ENCODE data around the gene RANGRF. TPM values are rescaled to one million over a fixed set of nuclear protein-coding genes. Genes with fewer than 3 reads are reported as not detected.

The RANGRF gene
- total RNA-seq, 2 experiments from 2014 or later, result 44.1 to 47.8 TPM

DNA sequence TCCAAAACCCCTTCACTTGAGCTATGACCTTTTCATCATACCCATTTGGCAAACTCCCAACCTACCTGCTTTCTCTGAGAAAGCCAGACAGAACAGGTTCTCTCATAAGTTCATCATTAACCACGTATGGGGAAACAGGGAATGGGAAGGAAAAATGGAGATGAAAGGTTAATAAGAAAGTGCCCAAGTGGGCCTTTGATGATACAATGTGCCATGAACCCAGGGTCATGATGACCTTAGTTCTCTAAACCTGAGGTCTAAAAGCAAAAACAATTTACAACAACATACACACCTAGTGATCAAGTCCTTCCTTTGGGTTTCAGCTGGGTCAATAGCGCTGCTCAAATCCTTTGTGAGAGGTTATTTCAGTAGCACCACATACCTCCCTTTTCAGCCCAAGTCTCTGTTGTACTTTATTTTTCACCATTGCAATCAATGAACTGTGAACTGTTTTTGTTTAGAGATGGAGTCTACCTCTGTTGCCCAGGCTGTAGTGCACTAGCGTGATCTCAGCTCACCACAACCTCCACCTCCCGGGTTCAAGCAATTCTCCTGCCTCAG is 14.5 kb upstream of the RANGRF start:
- H3K27ac Mint-ChIP-seq, result peak overlapping the region; percentile 7
- TF ChIP-seq, protein P1, sequence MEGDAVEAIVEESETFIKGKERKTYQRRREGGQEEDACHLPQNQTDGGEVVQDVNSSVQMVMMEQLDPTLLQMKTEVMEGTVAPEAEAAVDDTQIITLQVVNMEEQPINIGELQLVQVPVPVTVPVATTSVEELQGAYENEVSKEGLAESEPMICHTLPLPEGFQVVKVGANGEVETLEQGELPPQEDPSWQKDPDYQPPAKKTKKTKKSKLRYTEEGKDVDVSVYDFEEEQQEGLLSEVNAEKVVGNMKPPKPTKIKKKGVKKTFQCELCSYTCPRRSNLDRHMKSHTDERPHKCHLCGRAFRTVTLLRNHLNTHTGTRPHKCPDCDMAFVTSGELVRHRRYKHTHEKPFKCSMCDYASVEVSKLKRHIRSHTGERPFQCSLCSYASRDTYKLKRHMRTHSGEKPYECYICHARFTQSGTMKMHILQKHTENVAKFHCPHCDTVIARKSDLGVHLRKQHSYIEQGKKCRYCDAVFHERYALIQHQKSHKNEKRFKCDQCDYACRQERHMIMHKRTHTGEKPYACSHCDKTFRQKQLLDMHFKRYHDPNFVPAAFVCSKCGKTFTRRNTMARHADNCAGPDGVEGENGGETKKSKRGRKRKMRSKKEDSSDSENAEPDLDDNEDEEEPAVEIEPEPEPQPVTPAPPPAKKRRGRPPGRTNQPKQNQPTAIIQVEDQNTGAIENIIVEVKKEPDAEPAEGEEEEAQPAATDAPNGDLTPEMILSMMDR (IDR thresholded peaks at IDR 0.05), result no peak
- H3K4me1 Mint-ChIP-seq (ENCODE audit: low read depth), result no peaks in the 10 kb centered on the region

DNA sequence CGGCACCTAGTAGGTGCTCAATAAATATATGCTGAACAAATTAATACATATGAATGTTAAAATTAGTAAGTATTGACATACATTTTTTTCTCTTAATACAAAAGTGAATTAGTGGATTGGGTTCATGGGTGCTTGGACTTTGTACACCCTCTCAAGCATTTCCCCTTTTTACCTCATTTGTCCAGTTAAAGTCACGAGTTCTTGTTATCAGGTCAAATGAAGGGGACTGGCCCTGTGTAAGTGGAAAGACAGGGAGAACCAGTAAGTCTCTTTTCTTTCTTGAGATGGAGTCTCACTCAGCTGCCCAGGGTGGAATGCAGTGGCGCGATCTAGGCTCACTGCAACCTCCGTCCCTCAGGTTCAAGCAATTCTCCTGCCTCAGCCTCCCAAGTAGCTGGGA is 13.7 kb upstream of the RANGRF start:
- TF ChIP-seq, protein P1 (IDR thresholded peaks at IDR 0.05), result no peak
- no peak overlapping the region for H3K4me3 Mint-ChIP-seq
- ATAC-seq (no peak), DNase-seq (no peak)
- no peaks in the 10 kb centered on the region for H3K4me1 Mint-ChIP-seq (ENCODE audit: low read depth)
- H3K36me3 Mint-ChIP-seq (ENCODE audit: low read depth), result peaks cover 26% of the 10 kb centered on the region
- CTCF ChIA-PET, result no interaction called here
- no peaks in the 10 kb centered on the region for H3K9me3 Mint-ChIP-seq
- H3K27me3 Mint-ChIP-seq, result no peaks in the 10 kb centered on the region
- H3K27ac Mint-ChIP-seq, result no peak overlapping the region
- intact Hi-C loops (cut with micrococcal nuclease), result no loop called here
- POLR2A ChIA-PET, result interaction anchor here (0.6 kb wide), 1 partner anchor 494 kb away, joined by 3 read pairs; no protein-coding TSS in a partner anchor

More for the DNA sequence above, 14.5 kb upstream of the RANGRF start:
- Mint-ChIP-seq H3K27me3 (no peaks in the 10 kb centered on the region), H3K4me3 (no peak overlapping the region), H3K36me3 (ENCODE audit: low read depth) (peaks cover 32% of the 10 kb centered on the region), H3K9me3 (no peaks in the 10 kb centered on the region)
- ATAC-seq (no peak), DNase-seq (no peak)
- ChIA-PET POLR2A (interaction anchor here (0.6 kb wide), 1 partner anchor 495 kb away, joined by 3 read pairs; no protein-coding TSS in a partner anchor), CTCF (interaction anchor here (0.7 kb wide), 1 partner anchor 64 kb away, joined by 3 read pairs; no protein-coding TSS in a partner anchor)
- intact Hi-C loops (cut with micrococcal nuclease), result no loop called here

DNA sequence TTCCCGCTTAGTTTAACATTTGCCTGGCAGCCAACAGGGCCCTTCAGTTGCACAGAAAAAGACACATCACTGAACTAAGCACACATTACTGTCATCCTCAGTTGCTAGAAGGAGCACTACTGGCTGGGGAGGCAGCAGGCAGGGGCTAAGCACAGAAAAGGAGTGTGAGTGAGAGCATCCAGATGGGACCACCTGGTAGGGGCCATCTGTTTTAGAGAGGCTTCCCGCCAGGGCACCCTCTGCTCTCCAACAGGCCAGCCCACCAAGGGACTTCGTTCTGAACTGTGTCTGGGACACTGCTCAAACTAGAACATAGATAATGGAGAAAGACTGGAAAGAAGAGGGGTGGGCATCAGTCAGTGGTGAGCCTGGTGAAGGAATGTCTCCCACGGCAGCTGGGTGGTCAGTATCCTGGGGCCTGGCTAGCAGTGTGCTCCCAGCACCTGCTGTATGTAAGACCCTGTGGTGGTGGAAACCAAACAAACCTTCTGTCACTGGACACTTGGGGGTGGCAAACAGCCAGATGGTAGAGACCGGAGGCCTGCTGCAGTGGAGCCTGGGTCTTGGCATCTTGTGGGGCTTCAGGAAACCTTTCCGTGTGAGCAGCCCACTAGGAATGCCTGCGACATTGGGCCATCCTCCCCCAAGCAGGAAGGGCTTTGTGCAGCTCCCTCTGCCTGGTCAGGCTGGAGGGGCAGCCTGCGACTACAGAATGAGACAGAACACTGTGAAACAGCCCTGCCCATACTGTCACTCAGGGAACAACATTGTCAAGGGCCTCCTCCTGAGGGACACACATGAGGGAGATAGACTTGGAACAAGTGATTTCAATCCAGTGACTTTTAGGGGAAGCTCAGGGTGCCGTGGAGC is 12.8 kb upstream of the RANGRF start:
- TF ChIP-seq, protein P1 (IDR thresholded peaks at IDR 0.05), result no peak
- no peaks in the 10 kb centered on the region for H3K9me3 Mint-ChIP-seq
- ATAC-seq (no peak), DNase-seq (no peak)
- peaks cover 19% of the 10 kb centered on the region for H3K36me3 Mint-ChIP-seq (ENCODE audit: low read depth)
- H3K4me3 Mint-ChIP-seq, result no peak overlapping the region
- intact Hi-C loops (cut with micrococcal nuclease), result no loop called here
- ChIA-PET POLR2A (interaction anchor here (0.7 to 1.4 kb wide), 3 partner anchors 16 to 27 kb away, joined by 3 to 5 read pairs (median 3); no protein-coding TSS in a partner anchor), CTCF (no interaction called here)
- no peak overlapping the region for H3K27ac Mint-ChIP-seq
- H3K27me3 Mint-ChIP-seq, result no peaks in the 10 kb centered on the region
- H3K4me1 Mint-ChIP-seq (ENCODE audit: low read depth), result no peaks in the 10 kb centered on the region

DNA sequence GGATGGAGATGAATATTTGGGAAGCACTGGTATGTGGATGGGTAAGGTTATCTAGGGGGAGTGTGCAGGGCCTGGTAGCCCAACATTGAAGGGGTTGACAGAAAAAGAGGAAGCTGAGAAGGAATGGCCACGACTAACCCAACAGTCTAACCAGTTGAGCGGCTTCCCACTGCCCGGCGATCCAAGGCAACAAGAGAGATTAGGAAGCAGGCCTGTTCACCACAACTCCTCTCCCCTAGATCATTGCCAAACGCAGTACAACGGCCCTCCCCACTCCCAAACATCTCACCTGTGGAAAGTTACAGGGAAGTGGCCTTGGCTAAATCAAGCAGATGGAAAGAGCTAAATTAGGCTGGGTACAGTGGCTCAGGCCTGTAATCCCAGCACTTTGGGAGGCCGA is 11.2 kb upstream of the RANGRF start:
- TF ChIP-seq, protein P1 (IDR thresholded peaks at IDR 0.05), result no peak
- intact Hi-C loops (cut with micrococcal nuclease), result no loop called here
- no peak overlapping the region for H3K27ac Mint-ChIP-seq
- peaks cover 8% of the 10 kb centered on the region for H3K36me3 Mint-ChIP-seq (ENCODE audit: low read depth)
- no peaks in the 10 kb centered on the region for H3K9me3 Mint-ChIP-seq
- H3K4me1 Mint-ChIP-seq (ENCODE audit: low read depth), result peaks cover 3% of the 10 kb centered on the region
- no peak for ATAC-seq
- POLR2A ChIA-PET, result interaction anchor here (0.8 to 1.4 kb wide), 2 partner anchors 10 to 17 kb away, joined by 3 to 5 read pairs; partner anchors contain the start of gene SLC25A35
- CTCF ChIA-PET, result interaction anchor here (1.6 kb wide), 1 partner anchor 13 kb away, joined by 3 read pairs; no protein-coding TSS in a partner anchor
- no peak for DNase-seq
- H3K27me3 Mint-ChIP-seq, result no peaks in the 10 kb centered on the region
- H3K4me3 Mint-ChIP-seq, result no peak overlapping the region

DNA sequence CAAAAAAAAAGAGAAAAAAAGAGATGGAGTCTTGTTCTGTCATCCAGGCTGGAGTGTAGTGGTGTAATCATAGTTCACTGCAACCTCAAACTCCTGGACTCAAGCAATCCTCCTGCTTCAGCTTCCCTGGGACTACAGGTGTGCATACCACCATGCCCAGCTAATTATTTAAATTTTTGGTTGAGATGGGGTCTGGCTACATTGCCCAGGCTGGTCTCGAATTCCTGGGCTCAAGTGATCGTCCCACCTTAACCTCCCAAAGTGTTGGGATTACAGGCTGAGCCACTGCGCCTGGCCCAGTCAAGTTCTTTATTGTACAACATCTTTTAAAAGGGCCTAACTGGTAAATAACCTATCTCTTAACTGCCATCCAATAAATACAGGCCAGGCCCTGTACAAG is 6.1 kb upstream of the RANGRF start:
- ATAC-seq (no peak), DNase-seq (no peak)
- intact Hi-C loops (cut with micrococcal nuclease), result no loop called here
- POLR2A ChIA-PET, result no interaction called here
- H3K27ac Mint-ChIP-seq, result no peak overlapping the region
- H3K36me3 Mint-ChIP-seq (ENCODE audit: low read depth), result no peaks in the 10 kb centered on the region
- H3K4me1 Mint-ChIP-seq (ENCODE audit: low read depth), result peaks cover 6% of the 10 kb centered on the region
- no peaks in the 10 kb centered on the region for H3K9me3 Mint-ChIP-seq
- H3K27me3 Mint-ChIP-seq, result no peaks in the 10 kb centered on the region
- no peak overlapping the region for H3K4me3 Mint-ChIP-seq
- TF ChIP-seq, protein P1 (IDR thresholded peaks at IDR 0.05), result no peak
- CTCF ChIA-PET, result interaction anchor here (1.6 kb wide), 1 partner anchor 19 kb away, joined by 5 read pairs; no protein-coding TSS in a partner anchor

Data from activated CD8-positive, alpha-beta T cell treated with anti-CD3 and anti-CD28 coated beads for 36 hours (primary cell).